Nephron progenitor cell (in vitro differentiated cells): ENCODE data around the gene SIGLEC15.
A peak's percentile ranks its signal among the peaks of the same experiment; 100 is the strongest.

ENCODE experiments used
- DNase-seq: peaks from one replicate; pipeline ENCODE4 v3.0.0; 2021
- H3K27ac Mint-ChIP-seq: 2 replicates; pipeline ENCODE4 v1.8.0; 2021; ENCODE audit warnings: mild to moderate bottlenecking, moderate library complexity, mixed read lengths
- H3K27me3 Mint-ChIP-seq: 2 replicates; pipeline ENCODE4 v1.8.0; 2021; ENCODE audit warnings: mild to moderate bottlenecking, low read depth, mixed read lengths; ENCODE audit not compliant: poor library complexity
- H3K36me3 Mint-ChIP-seq: 2 replicates; pipeline ENCODE4 v1.8.0; 2021; ENCODE audit warnings: low read depth, mixed read lengths
- H3K4me1 Mint-ChIP-seq: 2 replicates; pipeline ENCODE4 v1.8.0; 2021; ENCODE audit warnings: mixed read lengths
- H3K4me3 Mint-ChIP-seq: 2 replicates; pipeline ENCODE4 v1.8.0; 2021; ENCODE audit warnings: mild to moderate bottlenecking, moderate library complexity, mixed read lengths
- H3K9me3 Mint-ChIP-seq: 2 replicates; pipeline ENCODE4 v1.8.0; 2021; ENCODE audit warnings: mild to moderate bottlenecking, moderate library complexity, mixed read lengths
- TF ChIP-seq, protein P1 (sequence below): fragments of 200-600 bp; sonication (generic); IDR thresholded peaks from 2 replicates; pipeline ENCODE4 v1.5.0; 2021; ENCODE audit warnings: antibody characterized with exemption

The SIGLEC15 gene, protein sequence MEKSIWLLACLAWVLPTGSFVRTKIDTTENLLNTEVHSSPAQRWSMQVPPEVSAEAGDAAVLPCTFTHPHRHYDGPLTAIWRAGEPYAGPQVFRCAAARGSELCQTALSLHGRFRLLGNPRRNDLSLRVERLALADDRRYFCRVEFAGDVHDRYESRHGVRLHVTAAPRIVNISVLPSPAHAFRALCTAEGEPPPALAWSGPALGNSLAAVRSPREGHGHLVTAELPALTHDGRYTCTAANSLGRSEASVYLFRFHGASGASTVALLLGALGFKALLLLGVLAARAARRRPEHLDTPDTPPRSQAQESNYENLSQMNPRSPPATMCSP

DNA sequence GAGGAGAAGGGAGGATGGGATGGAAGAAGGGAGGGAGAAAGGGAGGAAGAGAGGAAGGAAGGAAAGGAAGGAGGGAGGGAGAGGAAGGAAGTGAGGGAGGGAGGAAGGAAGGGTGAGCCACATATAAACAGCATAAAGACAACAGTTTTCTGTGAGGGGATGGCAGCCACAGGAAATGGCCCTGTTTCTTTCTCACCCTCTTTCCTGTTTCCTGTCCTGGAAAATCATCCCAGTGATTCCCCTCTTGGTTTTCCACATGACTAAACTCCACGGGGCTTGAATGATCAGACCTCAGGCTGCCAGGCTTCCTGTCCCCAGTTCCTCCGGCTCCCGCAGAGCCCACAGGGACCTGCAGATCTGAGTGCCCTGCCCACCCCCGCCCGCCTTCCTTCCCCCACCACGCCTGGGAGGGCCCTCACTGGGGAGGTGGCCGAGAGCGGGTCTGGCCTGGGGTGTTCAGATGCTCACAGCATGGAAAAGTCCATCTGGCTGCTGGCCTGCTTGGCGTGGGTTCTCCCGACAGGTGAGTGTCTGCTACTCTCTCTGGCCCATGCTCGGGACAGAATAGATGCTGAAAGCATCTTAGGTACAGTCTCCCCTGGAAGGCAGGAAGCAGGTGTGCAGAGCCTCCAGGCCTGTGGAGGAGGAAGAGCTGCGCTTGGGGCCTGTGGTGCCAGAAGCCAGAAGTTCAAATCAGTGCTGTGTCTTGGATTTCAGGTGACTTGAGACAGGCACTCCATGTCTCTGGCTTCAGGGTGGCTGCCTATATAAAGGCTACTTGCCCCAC is at the start of gene SIGLEC15:
SIGLEC15 (plus strand) TSS at position 418 of the 787 bp plus-strand sequence; CDS start at position 472, 54 bp downstream.
- TF ChIP-seq, protein P1, sequence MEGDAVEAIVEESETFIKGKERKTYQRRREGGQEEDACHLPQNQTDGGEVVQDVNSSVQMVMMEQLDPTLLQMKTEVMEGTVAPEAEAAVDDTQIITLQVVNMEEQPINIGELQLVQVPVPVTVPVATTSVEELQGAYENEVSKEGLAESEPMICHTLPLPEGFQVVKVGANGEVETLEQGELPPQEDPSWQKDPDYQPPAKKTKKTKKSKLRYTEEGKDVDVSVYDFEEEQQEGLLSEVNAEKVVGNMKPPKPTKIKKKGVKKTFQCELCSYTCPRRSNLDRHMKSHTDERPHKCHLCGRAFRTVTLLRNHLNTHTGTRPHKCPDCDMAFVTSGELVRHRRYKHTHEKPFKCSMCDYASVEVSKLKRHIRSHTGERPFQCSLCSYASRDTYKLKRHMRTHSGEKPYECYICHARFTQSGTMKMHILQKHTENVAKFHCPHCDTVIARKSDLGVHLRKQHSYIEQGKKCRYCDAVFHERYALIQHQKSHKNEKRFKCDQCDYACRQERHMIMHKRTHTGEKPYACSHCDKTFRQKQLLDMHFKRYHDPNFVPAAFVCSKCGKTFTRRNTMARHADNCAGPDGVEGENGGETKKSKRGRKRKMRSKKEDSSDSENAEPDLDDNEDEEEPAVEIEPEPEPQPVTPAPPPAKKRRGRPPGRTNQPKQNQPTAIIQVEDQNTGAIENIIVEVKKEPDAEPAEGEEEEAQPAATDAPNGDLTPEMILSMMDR, result no peak
- peaks cover 43% of the 10 kb centered on the region for H3K4me1 Mint-ChIP-seq

DNA sequence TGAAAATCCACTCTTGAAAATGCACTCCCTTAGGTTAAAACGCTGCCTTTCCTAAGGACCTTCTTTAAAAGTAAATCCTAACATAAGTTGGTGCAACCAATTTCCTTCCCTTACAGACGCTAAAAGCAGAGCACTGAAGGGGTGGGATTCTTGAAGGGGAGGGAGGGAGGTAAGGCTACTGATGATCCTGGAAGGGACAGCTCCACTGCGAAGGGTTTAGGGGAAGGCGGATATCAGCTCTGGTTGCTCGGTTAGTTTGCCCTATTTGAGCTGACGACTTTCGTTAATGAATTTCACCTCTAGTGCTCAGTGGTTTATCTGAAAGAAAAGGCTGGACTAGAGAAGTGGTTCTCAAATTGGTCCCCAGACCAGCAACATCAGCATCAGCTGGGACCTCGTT is 49.7 kb upstream of the SIGLEC15 start:
- Mint-ChIP-seq H3K4me3 (peak overlapping the region; percentile 75), H3K4me1 (peaks cover 5% of the 10 kb centered on the region), H3K36me3 (no peaks in the 10 kb centered on the region), H3K27ac (no peak overlapping the region), H3K9me3 (peaks cover 3% of the 10 kb centered on the region), H3K27me3 (peaks cover 23% of the 10 kb centered on the region)
- no peak for DNase-seq
- TF ChIP-seq, protein P1, result no peak

More for the DNA sequence above, at the start of gene SIGLEC15:
- Mint-ChIP-seq H3K9me3 (no peaks in the 10 kb centered on the region), H3K27me3 (peaks cover 8% of the 10 kb centered on the region), H3K27ac (peak within 1 kb of the TSS; percentile 43), H3K36me3 (no peaks in the 10 kb centered on the region), H3K4me3 (no peak within 1 kb of the TSS)
- no peak for DNase-seq

- peaks cover 3% of the 10 kb centered on the region for H3K9me3 Mint-ChIP-seq
- TF ChIP-seq, protein P1, result no peak
- H3K27ac Mint-ChIP-seq, result no peak overlapping the region
- DNase-seq, result no peak
- H3K4me1 Mint-ChIP-seq, result peaks cover 5% of the 10 kb centered on the region
- no peak overlapping the region for H3K4me3 Mint-ChIP-seq
- peaks cover 28% of the 10 kb centered on the region for H3K27me3 Mint-ChIP-seq
- H3K36me3 Mint-ChIP-seq, result no peaks in the 10 kb centered on the region
Observed at GRCh38 chr18:45777393-45777792, 48.1 kb upstream of the SIGLEC15 start.

DNA sequence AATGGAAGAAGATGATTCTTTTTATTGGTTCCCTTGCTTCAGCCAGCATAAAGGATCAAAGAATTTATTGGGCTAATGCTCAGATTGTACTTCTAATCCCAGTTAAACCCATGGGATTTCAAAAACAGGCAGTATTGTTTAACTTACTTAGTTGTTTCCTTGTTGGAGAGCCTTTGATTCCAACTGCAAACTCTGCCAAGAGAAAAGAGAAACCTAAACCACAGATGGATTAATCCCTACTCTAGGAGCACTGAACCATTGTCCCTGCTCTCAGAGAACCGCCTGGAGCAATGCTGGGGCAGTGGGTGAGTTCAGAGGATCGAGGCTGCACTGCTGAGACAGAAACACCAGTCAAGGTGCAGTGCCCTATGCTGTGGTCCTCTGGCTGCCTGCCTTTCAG is 44.9 kb upstream of the SIGLEC15 start:
- no peak for DNase-seq
- TF ChIP-seq, protein P1, result no peak
- Mint-ChIP-seq H3K27me3 (peaks cover 12% of the 10 kb centered on the region), H3K4me3 (no peak overlapping the region), H3K36me3 (no peaks in the 10 kb centered on the region), H3K27ac (no peak overlapping the region), H3K9me3 (no peaks in the 10 kb centered on the region), H3K4me1 (peaks cover 8% of the 10 kb centered on the region)

GRCh38 chr18:45782662-45783061 is 42.8 kb upstream of the SIGLEC15 start:
- H3K27me3 Mint-ChIP-seq, result peaks cover 8% of the 10 kb centered on the region
- peaks cover 8% of the 10 kb centered on the region for H3K4me1 Mint-ChIP-seq
- DNase-seq, result no peak
- TF ChIP-seq, protein P1, result no peak
- no peak overlapping the region for H3K27ac Mint-ChIP-seq
- H3K9me3 Mint-ChIP-seq, result no peaks in the 10 kb centered on the region
- H3K4me3 Mint-ChIP-seq, result no peak overlapping the region
- H3K36me3 Mint-ChIP-seq, result no peaks in the 10 kb centered on the region
